ENCODE results near the gene LRP1B.
"Not testable (repeated sequence)": the region's sequence is repeated elsewhere in the genome, so short reads cannot be mapped to it uniquely, and the experiment has no call there.

Gene LRP1B

DNA sequence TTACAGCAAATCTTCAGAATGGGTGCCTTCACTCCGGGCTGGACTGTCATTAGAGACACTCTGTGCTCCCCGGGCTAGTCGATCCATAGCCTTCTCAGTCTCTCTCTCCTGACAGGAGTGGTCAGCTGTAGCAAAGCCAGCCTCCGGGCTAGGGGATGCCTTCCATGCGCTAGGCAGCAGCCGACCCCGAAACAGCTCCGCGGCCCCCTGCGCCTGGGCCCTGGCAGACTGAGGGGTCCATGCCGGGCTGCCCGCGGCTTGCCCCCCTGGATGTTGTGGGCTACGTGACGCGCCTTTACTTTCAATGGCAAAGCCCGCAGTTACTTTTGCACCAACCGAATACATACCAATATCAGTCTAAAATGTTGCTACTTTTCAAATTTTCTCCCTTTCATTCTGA, 1447.2 kb downstream of the LRP1B start:
- no peak for DNase-seq (ENCODE audit: low spot score)

DNA sequence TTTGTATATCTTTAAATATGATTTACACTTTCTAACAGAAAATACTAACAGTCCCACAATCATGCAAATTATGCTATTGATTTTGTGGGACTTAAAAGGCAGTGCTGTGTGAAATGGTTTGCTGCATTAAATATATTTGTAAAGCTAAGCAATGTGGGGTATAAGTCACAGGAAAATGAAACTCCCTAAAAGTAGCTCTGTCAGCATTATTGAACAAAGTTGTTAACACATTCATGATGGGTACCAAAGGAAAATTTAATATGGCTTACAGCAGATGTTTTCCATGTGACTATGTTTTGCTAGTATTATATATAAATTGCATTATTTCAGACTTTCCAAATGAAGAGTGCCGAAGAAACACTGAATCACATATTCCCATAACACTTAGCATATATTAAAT, 1450.0 kb downstream of the LRP1B start:
- DNase-seq (ENCODE audit: low spot score) = no peak

DNA sequence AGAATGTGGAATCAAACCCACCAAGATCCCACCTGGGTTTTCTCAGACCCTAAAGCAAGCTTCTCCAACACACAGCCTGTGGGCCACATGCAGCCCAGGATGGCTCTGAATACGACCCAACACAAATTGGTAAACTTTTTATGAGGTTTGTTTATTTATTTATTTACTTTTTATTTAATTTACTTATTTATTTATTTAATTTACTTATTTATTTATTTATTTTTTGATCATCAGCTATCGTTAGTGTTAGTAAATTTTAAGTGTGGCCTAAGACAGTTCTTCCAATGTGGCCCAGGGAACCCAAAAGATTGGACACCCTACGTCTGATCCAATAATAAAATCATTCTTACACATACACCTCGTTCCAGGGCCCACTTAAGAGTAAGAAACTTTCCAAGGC, 1451.1 kb downstream of the LRP1B start:
- no peak for DNase-seq (ENCODE audit: low spot score)

DNA sequence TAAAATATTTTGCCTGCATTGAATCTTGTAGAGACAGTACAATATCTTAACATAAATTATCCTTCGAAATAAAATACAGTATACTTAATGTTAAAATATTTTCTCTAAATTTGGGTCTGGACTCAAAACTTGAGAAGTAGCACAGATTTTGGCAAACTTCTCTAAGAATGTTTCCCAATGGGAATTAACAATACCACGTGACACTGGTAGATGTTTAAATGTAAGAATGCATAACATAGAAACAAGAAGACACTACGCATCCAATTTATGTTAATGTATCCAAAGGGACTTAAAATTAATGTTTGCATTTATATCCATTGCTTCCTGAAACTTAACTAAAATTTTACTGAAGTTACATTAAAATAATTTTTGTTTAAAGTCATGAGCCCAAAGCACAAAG, 1460.9 kb downstream of the LRP1B start:
- DNase-seq (ENCODE audit: low spot score) = no peak

DNA sequence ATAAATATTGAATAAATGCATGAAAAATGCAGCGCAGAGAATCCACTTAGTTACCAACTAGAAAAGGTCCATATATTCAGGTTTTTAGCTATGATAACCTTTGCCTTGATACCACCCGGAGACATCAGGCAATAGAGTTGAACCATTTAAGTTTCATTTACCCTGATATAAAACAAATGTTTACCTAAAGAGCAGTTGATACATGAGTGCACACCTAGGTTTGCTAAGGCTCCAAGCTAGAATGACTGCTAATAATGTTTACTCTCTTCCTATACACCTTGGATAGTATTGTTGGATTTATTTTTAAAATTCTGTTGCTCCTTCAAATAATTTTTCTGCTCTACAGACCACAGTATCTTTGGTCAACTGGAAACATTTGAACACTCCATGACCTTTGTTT, 1463.6 kb downstream of the LRP1B start:
- no peak for DNase-seq (ENCODE audit: low spot score)

DNA sequence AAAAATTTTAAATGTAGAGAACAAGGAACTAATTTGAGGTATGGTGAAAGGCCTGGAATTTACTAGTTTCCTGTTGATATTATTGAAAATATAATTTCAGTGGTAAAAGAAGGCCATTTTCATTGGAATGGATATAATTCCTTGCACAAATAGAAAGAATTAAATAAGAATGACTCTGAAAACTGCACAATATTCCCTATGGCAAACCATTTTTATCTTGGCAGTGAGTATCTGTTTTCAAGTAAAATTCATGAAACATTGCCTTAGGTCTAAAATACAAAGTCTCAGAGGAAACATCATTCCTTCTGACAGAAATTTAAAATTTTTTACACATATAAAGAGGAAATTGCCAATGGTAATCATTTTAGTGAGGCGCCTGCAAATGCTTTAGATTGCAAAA, 1468.3 kb downstream of the LRP1B start:
- DNase-seq (ENCODE audit: low spot score) = no peak

DNA sequence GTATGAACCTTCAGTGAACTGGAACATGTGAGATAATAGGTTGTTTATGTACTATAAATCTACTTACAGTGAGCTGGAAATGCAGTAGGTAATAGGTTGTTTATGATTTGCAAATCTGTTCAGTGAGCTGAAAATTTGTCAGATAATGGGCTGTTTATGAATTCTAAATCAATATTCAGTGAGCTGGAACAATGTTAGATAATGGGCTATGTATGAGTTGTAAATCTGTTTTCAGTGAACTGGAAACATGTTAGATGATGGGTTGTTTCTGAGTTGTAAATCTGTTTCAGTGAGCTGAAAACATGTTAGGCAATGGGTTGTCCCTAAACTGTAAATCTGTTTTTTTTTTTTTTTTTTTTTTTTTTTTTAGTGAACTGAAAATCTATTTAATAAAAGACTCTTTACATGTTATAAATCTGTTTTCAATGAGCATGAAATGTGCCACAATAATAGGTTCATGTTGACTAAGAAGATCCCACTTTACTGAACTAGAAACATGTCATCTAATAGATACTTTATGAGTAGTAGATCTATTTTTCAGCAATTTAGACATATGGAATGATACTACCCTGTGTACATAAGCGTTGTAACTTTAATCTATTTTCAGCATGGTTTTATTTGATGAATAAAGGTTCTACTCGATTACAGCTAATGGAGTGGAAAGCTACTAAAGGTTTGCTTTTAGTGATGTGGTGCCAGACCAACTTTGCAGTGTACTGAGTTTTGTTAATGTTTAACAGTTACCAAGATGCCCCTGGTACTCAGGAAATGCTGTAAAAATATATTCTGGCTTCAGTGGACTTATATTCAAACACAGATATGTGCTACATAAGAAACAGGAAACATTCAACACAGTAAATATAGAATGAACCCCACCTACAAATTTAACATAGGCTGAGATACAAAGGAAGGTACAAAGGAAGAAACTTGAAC, 1471.8 kb downstream of the LRP1B start:
- DNase-seq (ENCODE audit: low spot score) = no peak

DNA sequence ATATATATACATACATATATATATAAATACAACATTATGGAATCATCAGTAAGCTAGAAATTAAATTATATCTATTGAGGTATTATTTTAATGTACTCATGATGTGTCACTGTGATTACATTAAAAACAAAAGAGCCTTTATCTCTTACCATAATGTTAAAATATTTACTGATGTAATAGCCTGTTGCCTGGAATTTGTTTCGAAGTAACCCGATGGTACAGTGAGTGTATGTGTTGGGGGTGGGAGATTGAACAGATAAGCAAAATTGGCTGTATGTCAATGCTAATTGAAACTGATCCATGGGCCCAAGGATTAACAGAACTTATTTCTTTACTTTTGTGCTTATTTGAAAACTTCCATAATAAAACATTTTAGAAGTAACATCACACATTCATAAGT, 1473.2 kb downstream of the LRP1B start:
- no peak for DNase-seq (ENCODE audit: low spot score)

DNA sequence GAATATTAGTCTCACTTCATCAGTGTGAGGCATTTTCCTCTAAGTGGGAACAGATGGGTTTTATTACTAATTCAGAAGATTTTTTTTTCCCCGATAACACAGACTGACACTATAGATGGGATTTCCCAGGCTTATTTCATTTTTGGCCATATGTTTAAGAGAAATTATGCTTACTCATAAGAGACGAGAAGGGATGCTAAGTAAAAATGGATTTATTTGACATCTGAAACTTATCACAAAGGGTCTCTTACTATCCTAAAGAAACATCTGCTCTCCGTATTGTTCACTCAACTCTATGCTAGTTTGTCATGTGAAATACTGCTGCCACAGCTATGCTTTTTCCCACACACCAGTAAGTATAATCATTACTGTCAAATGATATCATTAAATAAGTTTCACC, 1476.3 kb downstream of the LRP1B start:
- no peak for DNase-seq (ENCODE audit: low spot score)

DNA sequence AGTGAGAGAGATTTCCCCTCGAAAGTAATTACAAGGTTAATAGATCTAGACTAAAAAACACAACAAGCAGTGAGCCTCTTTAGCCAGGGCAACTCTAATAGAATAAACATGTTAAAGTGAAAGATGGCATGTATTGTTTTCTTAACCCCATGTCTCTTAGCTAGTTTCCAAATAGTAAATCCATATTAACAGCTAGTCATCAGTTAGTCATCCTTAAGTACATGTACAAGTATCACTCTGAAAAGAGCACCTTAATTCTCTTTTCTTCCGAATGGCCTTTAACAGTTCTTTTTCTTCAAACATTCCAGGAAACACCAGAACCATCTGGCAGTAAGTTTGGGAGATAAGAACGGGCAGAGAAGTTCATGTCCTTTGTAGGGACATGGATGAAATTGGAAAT, 1480.0 kb downstream of the LRP1B start:
- DNase-seq (ENCODE audit: low spot score) = no peak

DNA sequence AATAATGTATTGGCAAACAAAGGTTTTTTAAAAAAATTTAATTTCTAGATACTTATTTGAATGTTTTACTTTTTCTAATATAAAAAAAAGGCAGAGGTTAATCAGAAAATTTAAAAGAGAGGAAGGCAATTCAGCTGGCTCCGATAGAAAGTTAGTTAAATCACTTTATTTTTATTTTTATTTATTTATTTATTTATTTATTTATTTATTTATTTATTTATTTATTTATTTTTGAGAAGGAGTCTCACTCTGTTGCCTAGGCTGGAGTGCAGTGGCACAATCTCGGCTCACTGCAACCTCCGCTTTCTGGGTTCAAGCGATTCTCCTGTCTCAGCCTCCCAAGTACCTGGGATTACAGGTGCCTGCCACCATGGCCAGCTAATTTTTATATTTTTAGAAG, 1480.7 kb downstream of the LRP1B start:
- DNase-seq (ENCODE audit: low spot score) = not testable (repeated sequence)

DNA sequence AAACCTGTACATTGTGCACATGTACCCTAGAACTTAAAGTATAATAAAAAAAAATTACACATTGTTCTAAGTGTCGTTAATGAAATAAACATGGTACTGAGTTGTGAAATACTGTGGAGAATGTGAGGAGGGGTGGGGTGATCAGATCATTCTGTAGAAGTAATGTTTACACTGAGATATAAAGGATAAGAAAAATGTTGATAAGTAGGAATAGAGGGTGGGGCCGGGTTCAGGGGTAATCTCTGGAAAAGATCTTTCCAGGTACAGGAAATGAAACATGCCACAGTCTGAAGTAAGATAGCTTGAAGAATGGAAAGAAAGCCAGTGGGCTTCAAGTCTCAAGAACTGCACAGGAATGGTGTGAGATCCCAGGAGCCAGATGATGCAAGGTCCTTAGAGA, 1482.4 kb downstream of the LRP1B start:
- no peak for DNase-seq (ENCODE audit: low spot score)

DNA sequence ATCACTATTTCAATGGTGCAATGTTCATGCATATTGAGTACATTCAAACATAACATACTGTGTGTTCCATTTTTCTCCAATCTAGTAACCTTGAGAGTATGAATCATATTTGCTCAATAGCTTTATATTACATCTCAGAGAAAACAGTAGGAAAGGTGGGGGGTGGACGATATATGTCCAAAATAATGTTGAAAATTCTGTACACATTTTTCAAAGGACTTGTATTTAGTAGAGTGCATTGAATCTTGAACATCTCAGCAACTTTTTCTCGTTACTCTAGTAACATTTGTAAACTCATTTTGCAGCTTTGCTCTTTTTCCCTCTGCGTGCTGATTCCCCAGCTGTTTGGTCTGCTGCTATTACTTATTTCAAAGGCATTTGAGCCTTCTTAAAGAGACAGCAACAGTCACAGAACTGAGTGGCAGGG, 1487.0 kb downstream of the LRP1B start:
- peak; percentile 34 for DNase-seq (ENCODE audit: low spot score)

DNA sequence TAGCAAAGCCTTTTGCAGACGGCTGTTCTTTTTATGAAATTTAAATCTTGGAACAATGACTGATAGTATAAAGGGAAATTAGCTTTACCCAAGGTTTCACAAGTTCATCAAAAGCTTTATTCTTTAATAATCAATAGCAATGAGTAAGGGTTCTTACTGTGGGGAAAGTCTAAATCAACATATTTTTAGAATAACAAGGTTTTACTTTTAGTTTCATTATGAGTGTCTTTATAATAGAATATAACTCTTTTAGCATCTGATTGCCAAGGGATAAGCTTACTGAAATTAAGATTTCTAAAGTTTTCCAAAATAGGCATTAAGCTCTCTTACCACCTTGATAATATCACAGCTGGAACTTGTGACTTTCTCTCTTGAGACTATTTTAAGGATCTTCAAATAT, 1489.7 kb downstream of the LRP1B start:
- no peak for DNase-seq (ENCODE audit: low spot score)

DNA sequence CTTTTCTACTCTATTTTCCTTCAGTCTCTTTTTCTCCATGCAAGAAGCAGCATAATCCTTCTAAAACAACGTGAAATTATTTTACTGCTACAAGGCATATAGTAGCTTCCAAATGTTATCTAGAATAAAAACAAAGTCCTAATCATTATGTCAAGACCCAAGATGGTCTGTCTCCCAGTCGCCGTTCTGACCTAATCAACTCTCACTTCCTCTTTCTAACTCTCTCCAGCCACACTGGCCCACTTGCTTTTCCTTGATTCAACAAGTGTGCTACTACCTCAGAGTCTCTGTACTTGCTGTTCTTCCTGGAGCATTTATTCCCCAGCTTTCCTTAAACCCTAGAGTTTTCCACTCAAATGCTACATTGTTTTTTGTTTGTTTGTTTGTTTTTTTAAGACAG, 1491.2 kb downstream of the LRP1B start:
- DNase-seq (ENCODE audit: low spot score) = no peak

DNA sequence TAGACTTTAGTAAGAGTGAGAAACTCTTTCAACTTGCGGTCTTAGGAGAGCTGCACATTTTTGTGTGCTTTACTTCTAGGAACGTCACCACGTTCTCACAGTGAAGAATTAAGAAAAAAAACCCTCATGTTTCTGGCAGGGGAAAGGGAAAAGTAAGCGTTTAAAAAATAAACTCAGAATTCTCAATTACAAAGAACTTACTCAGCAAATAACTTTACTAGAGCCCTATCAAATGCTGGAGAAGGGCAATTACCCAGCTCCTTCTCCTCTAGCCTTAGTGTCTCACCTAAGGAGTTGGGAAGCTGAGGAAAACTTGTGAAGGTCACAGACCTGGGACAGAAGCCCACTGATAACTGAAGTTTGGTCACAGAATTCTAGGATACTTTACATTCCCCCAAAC, 1500.3 kb downstream of the LRP1B start:
- no peak for DNase-seq (ENCODE audit: low spot score)

DNA sequence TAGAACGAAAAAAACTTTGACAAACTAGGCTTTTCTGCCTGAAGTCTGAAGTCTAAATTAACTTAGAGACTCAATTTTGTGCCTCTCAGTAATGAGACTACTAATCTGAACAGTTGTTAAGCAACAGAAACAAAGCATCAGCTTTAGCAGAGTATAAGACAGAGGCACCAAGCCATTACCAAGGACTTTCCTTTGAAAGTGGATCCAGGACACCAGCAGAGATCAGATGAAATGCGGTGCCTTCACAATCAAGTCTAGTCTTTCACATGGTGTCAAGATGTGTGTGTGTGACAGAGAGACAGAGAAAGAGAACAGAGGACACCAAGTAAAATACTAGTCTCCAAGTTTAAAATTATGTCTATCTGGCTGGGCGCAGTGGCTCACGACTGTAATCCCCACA, 1502.9 kb downstream of the LRP1B start:
- no peak for DNase-seq (ENCODE audit: low spot score)

DNA sequence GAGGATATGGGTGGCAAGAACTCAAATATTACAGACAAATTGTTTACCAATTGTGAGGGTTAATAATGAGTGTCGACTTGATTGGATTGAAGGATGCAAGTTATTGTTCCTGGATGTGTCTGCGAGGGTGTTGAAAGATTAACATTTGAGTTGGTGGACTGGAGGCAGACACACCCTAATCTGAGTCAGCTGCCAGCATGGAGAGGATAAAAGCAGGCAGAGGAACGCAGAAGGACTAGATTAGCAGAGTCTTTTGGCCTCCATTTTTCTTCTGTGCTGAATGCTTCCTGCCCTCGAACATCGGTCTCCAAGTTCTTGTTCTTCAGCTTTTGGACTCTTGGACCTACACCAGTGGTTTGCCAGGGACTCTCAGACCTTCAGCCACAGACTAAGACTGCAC, 1503.7 kb downstream of the LRP1B start:
- no peak for DNase-seq (ENCODE audit: low spot score)

DNA sequence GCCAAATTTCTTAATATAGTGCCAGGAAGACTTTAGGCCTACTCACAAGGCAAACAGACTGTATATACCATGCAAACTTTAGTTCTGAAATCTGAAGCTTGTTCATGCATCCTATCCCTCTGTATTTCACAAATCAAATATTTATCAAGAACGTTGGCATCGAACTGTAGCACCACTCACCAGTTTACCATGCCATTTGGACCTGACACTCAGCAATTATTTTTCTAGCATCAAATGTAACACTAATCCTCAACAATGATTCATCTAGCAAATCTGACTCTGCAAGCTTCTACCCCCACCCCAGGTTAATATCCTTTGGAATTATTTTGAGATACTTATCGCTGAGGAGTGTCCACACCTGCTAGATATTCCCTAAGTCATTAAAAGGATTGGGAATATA, 1506.6 kb downstream of the LRP1B start:
- no peak for DNase-seq (ENCODE audit: low spot score)

DNA sequence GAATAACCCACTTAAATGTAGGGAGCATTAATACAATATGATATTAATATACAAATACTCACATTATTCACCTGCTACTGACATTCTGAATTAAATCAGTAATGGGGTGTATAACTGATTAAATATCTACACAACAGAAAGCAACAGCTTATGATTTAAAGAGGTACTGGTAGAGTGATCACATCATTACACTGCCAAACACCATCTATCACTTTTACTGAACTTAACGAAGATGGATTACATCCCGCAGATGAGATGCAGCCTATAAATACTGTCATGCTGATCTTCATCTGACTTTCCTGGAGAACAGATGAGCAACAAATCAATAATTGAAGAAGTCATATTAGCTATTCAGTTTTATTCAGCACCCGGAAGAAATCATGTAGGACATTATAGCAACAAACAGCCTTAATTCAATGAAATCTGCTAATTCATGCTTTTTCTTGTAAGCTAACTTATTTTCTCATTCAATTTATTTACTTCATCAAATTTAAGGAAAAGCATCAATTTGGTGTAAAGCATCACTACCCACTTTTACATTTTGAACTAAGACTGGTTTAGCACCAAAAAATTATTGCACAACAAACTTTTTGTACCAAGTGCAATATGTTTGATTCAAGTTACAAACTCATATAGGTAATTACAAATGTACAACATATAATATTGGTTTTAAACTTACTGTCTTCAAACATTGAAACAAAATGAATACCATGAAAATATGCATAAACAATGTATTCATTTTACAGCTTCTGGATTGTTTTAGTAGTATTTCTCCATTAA, 1509.0 kb downstream of the LRP1B start:
- DNase-seq (ENCODE audit: low spot score) = no peak

DNA sequence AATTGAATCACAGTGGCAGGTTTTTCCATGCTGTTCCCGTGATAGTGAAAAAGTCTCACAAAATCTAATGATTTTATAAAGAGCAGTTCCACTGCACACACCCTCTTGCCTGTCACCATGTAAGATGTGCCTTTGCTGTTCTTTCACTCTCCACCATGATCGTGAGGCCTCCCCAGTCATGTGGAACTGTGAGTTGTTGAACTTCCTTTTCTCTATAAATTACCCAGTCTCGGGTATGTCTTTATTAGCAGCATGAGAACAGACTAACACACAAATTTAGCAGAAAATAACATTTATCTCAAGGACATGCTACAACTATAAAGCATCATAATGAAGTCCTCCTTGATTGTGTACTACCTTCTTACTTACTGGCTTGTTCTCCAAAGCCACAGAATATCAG, 1526.0 kb downstream of the LRP1B start:
- no peak for DNase-seq (ENCODE audit: low spot score)

DNA sequence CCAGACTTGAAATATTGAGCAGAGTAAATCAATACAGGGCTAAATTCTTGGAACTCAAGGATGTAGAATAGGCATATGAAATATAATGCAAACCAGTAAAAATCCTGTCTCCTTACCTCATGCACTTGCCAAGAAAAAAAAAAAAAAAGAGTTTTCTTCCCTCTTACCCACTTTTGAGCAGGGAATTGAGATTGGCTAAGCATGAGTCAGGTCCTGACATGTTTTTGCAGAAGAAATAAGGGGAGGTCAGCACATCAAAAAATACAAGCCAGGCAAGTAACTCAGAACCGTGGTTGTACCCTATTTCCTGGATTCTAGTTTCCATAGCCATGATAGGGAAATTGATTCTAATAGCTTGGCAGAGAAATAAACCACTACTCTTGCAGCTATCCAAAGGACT, 1526.7 kb downstream of the LRP1B start:
- DNase-seq (ENCODE audit: low spot score) = no peak

DNA sequence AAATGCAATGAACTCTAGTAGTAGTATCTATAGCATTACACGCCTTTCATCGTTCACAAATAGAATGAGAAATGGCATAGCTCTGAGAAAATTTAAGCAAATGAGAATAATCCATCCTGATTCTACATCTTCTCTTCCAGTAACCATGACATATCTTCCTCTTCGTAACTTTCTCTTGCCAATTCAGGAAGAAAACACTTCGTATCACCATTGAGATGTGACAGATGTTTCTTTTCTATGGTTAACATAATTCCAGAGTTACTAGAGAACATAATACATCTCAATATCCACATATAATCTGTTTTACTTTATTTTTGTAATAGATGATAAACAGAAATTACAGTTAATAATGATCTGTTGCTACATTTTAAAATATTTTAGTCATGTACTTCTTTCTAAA, 1527.4 kb downstream of the LRP1B start:
- no peak for DNase-seq (ENCODE audit: low spot score)
